ENCODE data around the gene ZNF497.

Gene ZNF497

DNA sequence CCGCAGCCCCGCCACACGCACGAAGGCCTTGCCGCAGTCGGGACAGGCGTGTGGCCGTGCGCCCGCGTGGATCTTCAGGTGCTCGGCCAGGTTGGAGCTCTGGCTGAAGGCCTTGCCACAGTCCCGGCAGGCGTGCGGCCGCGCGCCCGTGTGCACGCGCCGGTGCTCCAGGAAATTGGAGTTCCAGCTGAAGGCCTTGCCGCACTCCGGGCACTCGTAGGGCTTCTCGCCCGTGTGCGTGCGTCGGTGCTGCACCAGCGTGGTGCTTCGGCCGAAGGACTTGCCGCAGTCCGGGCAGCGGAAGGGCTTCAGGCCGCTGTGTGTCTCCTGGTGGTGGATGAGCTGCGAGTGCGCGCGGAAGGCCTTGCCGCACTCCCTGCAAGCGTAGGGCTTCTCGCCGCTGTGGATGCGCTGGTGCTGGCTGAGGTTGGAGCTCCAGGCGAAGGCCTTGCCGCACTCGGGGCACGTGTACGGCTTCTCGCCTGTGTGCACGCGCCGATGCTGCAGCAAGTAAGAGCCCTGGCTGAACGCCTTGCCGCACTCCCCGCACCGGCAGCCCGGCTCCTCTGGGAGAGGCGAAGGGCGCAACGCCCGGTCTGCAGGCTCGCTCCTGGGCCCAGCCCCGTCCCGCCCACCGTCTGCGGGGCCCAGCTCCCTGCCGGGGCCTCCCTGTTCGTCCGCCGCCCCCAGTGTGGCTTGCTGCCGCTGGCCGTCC, 5.6 kb downstream of the ZNF497 start:
- no peak for DNase-seq (ENCODE audit: low spot score)
- TF ChIP-seq, protein P1, sequence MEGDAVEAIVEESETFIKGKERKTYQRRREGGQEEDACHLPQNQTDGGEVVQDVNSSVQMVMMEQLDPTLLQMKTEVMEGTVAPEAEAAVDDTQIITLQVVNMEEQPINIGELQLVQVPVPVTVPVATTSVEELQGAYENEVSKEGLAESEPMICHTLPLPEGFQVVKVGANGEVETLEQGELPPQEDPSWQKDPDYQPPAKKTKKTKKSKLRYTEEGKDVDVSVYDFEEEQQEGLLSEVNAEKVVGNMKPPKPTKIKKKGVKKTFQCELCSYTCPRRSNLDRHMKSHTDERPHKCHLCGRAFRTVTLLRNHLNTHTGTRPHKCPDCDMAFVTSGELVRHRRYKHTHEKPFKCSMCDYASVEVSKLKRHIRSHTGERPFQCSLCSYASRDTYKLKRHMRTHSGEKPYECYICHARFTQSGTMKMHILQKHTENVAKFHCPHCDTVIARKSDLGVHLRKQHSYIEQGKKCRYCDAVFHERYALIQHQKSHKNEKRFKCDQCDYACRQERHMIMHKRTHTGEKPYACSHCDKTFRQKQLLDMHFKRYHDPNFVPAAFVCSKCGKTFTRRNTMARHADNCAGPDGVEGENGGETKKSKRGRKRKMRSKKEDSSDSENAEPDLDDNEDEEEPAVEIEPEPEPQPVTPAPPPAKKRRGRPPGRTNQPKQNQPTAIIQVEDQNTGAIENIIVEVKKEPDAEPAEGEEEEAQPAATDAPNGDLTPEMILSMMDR (IDR thresholded peaks at IDR 0.05; ENCODE audit: extremely low read depth, missing control alignments) = no peak

DNA sequence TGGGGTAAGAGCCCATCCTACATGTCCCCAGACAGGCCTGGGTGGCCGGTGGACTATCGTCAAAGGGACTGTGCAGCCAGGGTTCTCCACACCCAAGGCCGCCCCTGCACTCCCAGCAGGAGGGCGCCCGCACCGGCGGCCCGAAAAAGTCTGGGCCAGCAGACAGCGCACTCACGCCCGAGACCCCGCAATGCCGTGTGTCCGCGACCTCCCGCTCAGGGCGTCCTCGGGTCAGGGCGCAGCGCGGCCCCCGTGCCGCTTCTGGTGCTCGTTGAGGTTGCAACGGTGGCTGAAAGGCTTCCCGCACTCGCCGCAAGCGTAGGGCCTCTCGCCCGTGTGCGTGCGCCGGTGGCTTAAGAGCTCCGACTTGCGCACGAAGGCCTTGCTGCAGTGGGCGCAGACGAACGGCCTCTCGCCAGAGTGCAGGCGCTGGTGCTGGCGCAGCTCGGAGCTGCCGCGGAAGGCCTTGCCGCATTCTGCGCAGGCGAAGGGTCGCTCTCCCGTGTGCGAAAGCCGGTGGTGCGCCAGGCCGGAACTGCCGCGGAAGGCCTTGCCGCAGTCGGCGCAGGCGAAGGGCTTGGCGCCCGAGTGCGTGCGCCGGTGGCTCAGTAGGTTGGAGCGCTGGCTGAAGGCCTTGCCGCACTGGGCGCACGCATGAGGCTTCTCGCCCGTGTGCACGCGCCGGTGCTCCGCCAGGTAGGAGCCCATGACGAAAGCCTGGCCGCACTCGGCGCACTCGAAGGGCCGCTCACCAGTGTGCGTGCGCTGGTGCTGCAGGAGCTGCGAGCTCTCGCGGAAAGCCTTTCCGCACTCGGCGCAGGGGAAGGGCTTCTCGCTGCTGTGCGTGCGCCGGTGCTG, 6.4 kb downstream of the ZNF497 start:
- DNase-seq (ENCODE audit: low spot score) = no peak

DNA sequence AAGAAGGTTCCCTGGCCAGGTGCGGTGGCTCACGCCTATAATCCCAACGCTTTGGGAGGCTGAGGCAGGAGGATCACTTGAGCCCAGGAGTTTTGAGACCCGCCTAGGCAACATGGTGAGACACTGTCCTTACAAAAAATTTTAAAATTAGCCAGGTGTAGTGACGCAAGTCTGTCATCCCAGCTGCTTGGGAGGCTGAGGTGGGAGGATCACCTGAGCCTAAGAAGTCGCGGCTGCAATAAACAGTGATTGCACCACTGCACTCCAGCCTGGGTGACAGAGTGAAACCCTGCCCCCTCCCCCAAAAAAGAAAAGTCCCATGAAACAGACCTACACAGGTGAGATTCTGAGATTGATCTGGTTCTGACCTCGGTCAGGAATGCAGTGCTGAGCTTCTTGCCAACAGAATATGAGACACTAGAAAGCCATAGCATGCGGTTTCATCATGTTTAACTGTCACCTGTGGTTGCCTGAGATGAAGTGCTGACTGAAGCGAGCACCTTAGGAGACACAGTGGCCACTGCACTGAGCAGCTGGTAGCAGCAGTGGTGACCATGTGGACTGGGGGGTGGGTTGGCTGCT, 7.2 kb downstream of the ZNF497 start:
- DNase-seq (ENCODE audit: low spot score) = no peak
- TF ChIP-seq, protein P1 (IDR thresholded peaks at IDR 0.05; ENCODE audit: extremely low read depth, missing control alignments) = no peak

More for the DNA sequence above, 6.4 kb downstream of the ZNF497 start:
- TF ChIP-seq, protein P1 (IDR thresholded peaks at IDR 0.05; ENCODE audit: extremely low read depth, missing control alignments) = no peak

DNA sequence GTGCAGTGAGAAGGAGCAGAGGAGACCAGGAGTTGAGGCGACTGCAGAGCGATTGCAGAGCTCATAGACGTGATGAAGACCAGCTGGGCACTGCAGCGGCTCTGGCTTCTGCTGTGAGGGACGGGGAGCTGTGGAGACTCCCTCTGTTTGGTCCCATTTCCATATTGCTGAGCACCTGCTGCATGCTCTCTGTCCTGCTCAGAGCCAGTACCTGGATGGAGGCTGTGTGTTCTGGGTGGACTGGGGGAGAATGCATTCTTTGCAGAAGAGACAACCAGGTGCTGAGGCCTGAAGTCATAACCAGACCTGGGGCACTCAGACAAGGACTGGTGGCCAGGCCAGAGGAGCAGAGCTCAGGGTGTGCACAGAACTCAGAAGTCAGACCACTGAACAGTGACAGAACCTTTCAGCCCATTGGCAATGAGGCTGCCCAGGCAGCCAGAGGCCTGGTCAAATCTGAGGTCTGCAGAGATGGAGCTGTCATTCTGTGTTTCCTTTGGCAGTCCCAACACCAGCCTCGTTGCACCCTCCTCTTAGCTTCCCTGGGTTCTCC, 8.0 kb downstream of the ZNF497 start:
- no peak for DNase-seq (ENCODE audit: low spot score)
- TF ChIP-seq, protein P1 (IDR thresholded peaks at IDR 0.05; ENCODE audit: extremely low read depth, missing control alignments) = no peak

DNA sequence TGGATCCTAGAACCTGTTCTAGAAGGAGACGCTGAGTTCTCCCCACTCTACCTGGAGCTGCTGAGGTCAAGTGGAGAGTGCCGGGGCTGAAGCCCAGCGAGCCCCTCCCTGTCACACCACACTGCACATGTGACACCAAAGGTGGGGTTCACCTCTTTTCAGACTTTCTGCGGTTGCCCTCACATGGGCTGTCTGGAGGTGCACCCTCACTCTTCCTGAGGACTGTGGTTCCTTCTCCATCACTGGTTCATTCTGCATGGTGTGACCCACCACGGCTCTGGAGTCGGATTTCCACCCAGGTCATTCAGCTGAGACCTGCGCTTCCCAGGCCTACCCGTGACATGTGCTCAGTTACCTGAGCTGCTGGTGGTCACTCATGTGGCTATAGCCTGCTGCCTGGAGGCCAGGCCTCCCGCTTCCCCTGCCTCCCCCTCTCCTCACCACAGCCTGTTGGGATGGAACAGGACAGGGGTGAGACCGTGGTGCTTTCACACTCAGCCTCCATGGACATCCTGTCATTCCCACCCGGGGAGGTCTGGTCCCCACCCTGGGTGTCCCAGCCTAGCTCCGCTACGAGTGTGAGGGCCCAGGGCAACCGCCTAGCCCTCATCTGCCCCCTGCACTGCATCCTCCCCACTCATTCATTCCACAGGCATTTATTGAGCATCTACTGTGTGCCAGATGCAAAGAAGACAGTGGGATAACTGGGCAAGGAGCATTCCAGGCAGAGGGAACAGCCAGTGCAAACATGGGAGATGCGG, 8.7 kb downstream of the ZNF497 start:
- TF ChIP-seq, protein P1 (IDR thresholded peaks at IDR 0.05; ENCODE audit: extremely low read depth, missing control alignments) = no peak
- DNase-seq (ENCODE audit: low spot score) = no peak

DNA sequence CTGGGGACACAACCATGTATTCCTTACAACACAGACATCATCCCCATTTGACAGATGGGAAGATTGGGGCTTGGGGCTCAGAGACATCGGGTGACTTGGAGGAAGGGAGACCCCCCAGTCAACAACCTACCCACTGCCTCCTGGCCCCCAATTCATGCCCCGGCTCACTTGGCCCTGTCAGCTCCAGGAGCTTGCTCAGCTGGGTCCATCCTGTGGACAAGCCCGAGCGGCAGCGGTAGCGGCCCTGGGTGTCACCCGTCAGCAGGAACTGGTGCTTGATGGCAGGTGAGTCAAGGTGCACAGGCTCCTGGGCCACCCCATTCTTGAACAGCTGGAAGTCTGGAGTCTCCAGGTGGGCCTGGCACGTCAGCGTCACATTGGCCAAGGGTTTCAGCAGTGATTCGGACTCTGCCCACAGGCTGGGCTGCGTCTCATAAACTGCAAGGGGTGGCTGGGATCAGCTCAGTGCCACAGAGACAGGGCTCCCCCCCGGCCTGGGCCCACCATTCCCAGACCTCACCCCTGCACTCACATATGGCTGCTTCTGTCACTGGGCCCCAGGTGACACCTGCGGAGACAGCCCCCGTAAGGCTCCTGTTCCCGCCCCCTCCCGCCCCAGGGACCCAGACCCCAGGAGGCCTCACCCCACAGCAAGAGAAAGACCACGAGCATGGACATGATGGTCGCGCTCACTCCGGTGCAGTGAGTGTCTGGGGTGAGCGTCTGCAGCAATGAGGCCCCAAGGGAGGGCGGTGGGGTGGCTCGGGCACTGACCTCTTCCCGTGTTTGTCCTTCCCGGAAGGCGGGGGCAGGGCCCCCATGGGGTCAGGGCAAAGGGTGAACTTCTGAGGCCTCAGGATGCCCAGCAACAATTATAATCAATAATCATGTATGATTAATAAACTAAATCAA, 9.5 kb downstream of the ZNF497 start, which contains the start of gene A1BG:
Gene A1BG, minus strand, starts transcription at position 733 of the 912 bp plus-strand sequence. Its CDS starts 55 bp downstream, at position 678.
- TF ChIP-seq, protein P1 (IDR thresholded peaks at IDR 0.05; ENCODE audit: extremely low read depth, missing control alignments) = no peak
- no peak for DNase-seq (ENCODE audit: low spot score)

All from GM20000 (cell line).